IgD-negative memory B cell (primary cell): ENCODE results near the gene FRZB. TPM values are rescaled to one million over a fixed set of nuclear protein-coding genes. Genes with fewer than 3 reads are reported as not detected.

ENCODE experiments used
- H3K27ac Mint-ChIP-seq, 3 donors: one replicate each; pipeline ENCODE4 v1.8.0; 2020 to 2022; ENCODE audit warnings: mild to moderate bottlenecking in 3 of 3, mixed read lengths in 3 of 3, moderate library complexity in 1 of 3
- H3K27me3 Mint-ChIP-seq: one replicate; pipeline ENCODE4 v1.8.0; 2021; ENCODE audit warnings: mixed read lengths
- H3K36me3 Mint-ChIP-seq: one replicate; pipeline ENCODE4 v1.8.0; 2020; ENCODE audit warnings: mild to moderate bottlenecking, mixed read lengths
- H3K4me1 Mint-ChIP-seq, 3 donors: one replicate each; pipeline ENCODE4 v1.8.0; 2020 to 2022; ENCODE audit warnings: mixed read lengths in 3 of 3, mild to moderate bottlenecking in 1 of 3
- H3K4me3 Mint-ChIP-seq, 4 donors: one replicate each; pipeline ENCODE4 v1.8.0; 2020 to 2022; ENCODE audit warnings: mild to moderate bottlenecking in 4 of 4, mixed read lengths in 4 of 4, moderate library complexity in 3 of 4
- H3K9me3 Mint-ChIP-seq, 3 donors: one replicate each; pipeline ENCODE4 v1.8.0; 2020 to 2021; ENCODE audit warnings: mixed read lengths in 3 of 3, mild to moderate bottlenecking in 1 of 3
- polyA plus RNA-seq: library from polyadenylated mRNA; unstranded; fragments of 300-500 nt; fragmentation: Illumina TruSeq; gene quantifications from one replicate; pipeline ENCODE4 v1.2.3, GENCODE V29; 2021

The FRZB gene
- polyA plus RNA-seq, 1 donor from 2014 or later, result 0.90 TPM

- Mint-ChIP-seq H3K4me3 (no peak overlapping the region), H3K9me3 (no peaks in the 10 kb centered on the region), H3K36me3 (no peaks in the 10 kb centered on the region), H3K27ac (no peak overlapping the region), H3K4me1 (no peaks in the 10 kb centered on the region), H3K27me3 (peaks cover 8% of the 10 kb centered on the region)
Measured at GRCh38 chr2:182816866-182817265, 49.6 kb downstream of the FRZB start.

- Mint-ChIP-seq H3K27me3 (peaks cover 8% of the 10 kb centered on the region), H3K9me3 (no peaks in the 10 kb centered on the region), H3K27ac (no peak overlapping the region), H3K4me3 (no peak overlapping the region), H3K4me1 (no peaks in the 10 kb centered on the region), H3K36me3 (no peaks in the 10 kb centered on the region)
Measured at GRCh38 chr2:182814804-182815203, 51.6 kb downstream of the FRZB start.

GRCh38 chr2:182814380-182814779 is 52.1 kb downstream of the FRZB start:
- Mint-ChIP-seq H3K4me3 (no peak overlapping the region), H3K27ac (no peak overlapping the region), H3K27me3 (peaks cover 8% of the 10 kb centered on the region), H3K4me1 (no peaks in the 10 kb centered on the region), H3K36me3 (no peaks in the 10 kb centered on the region), H3K9me3 (no peaks in the 10 kb centered on the region)

GRCh38 chr2:182810087-182810486 is 56.4 kb downstream of the FRZB start:
- Mint-ChIP-seq H3K4me3 (no peak overlapping the region), H3K9me3 (no peaks in the 10 kb centered on the region), H3K27me3 (peaks cover 9% of the 10 kb centered on the region), H3K36me3 (no peaks in the 10 kb centered on the region), H3K4me1 (no peaks in the 10 kb centered on the region), H3K27ac (no peak overlapping the region)

GRCh38 chr2:182807319-182807718 is 59.1 kb downstream of the FRZB start:
- no peaks in the 10 kb centered on the region for H3K9me3 Mint-ChIP-seq
- no peak overlapping the region for H3K27ac Mint-ChIP-seq
- no peaks in the 10 kb centered on the region for H3K4me1 Mint-ChIP-seq
- no peak overlapping the region for H3K4me3 Mint-ChIP-seq
- no peaks in the 10 kb centered on the region for H3K36me3 Mint-ChIP-seq
- peaks cover 14% of the 10 kb centered on the region for H3K27me3 Mint-ChIP-seq

- Mint-ChIP-seq H3K4me3 (no peak overlapping the region), H3K27ac (no peak overlapping the region), H3K27me3 (peaks cover 12% of the 10 kb centered on the region), H3K9me3 (no peaks in the 10 kb centered on the region), H3K4me1 (no peaks in the 10 kb centered on the region), H3K36me3 (no peaks in the 10 kb centered on the region)
Measured at GRCh38 chr2:182804128-182804527, 62.3 kb downstream of the FRZB start.

- Mint-ChIP-seq H3K36me3 (no peaks in the 10 kb centered on the region), H3K4me1 (peaks cover 0 to 2% (median 0%) of the 10 kb centered on the region in 3 donors), H3K27ac (no peak overlapping the region), H3K27me3 (peaks cover 7% of the 10 kb centered on the region), H3K9me3 (no peaks in the 10 kb centered on the region), H3K4me3 (no peak overlapping the region)
Measured at GRCh38 chr2:182798736-182799135, 67.7 kb downstream of the FRZB start.

- Mint-ChIP-seq H3K27me3 (peaks cover 1% of the 10 kb centered on the region), H3K36me3 (no peaks in the 10 kb centered on the region), H3K4me1 (peaks cover 0 to 4% (median 0%) of the 10 kb centered on the region in 3 donors), H3K9me3 (no peaks in the 10 kb centered on the region), H3K27ac (no peak overlapping the region), H3K4me3 (no peak overlapping the region)
Measured at GRCh38 chr2:182792441-182792840, 74.0 kb downstream of the FRZB start.

GRCh38 chr2:182784777-182785176 is 81.7 kb downstream of the FRZB start:
- H3K4me1 Mint-ChIP-seq, result no peaks in the 10 kb centered on the region
- no peak overlapping the region for H3K4me3 Mint-ChIP-seq
- H3K27ac Mint-ChIP-seq, result no peak overlapping the region
- peaks cover 6% of the 10 kb centered on the region for H3K36me3 Mint-ChIP-seq
- no peaks in the 10 kb centered on the region for H3K27me3 Mint-ChIP-seq
- peaks cover 0 to 4% (median 0%) of the 10 kb centered on the region in 3 donors for H3K9me3 Mint-ChIP-seq

- Mint-ChIP-seq H3K27ac (no peak overlapping the region), H3K4me1 (no peaks in the 10 kb centered on the region), H3K9me3 (peaks cover 0 to 4% (median 0%) of the 10 kb centered on the region in 3 donors), H3K27me3 (no peaks in the 10 kb centered on the region), H3K36me3 (peaks cover 6% of the 10 kb centered on the region), H3K4me3 (no peak overlapping the region)
Measured at GRCh38 chr2:182784058-182784706, 82.3 kb downstream of the FRZB start.

Other genes starting within 250 kb of the FRZB start
- 158 TPM for gene DNAJC10, start 150.4 kb downstream of the FRZB start, polyA plus RNA-seq
- 0.03 TPM for gene NCKAP1, start 171.8 kb upstream of the FRZB start, polyA plus RNA-seq
- gene DUSP19, start 212.1 kb upstream of the FRZB start, polyA plus RNA-seq, result 0.50 TPM